Measurements from ENCODE around the gene C2orf72.
"Not testable (repeated sequence)": the region's sequence is repeated elsewhere in the genome, so short reads cannot be mapped to it uniquely, and the experiment has no call there.

Gene C2orf72

DNA sequence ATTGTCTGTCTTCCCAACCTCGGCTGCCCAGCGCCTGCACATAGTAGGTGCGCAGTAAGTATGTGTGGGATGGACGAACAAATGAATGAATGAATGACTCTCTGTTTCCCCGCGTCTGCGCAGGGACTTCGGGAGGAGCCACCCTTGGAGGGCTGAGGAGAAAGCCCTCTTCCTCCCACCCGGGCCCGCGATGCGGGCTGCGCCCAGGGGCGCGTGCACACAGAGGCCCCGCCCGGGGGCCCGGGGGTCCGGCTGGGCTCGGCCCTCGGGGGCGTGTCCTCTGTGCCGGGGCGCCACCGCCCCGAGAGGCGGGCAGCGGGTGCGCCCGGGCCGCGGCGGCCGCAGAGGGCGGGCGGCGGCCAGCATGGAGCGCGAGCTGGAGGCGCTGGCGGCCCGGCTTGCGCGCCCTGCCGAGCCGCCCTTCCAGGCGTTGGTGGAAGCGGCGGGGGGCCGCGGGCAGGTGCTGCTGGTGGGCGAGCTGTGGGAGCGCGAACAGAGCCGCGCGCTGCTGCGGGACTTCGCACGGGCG, at the start of gene C2orf72:
Gene C2orf72 (plus strand): TSS at position 322 of the 529 bp plus-strand sequence. CDS start 43 bp downstream, at position 365.
- DNase-seq: no peak

DNA sequence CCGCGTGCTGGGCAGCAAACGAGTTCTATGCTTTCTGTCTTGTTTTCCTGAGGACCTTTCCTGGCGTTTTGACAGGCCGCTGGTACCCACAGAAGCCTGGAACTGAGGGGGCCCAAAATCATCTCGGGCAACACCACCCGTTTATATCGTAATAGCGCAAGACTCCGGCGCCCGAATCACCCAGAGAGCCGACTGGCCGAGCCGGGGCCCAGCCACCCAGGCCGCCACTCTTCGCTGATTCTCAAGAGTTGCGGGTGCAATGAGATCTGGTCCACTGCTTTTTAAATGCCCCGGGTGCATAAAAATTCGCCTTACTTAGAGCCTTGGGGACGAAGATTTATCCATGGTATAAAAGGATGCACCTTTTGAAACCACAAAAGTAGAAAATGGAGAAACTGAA, 47.6 kb upstream of the C2orf72 start:
- no peak for DNase-seq

DNA sequence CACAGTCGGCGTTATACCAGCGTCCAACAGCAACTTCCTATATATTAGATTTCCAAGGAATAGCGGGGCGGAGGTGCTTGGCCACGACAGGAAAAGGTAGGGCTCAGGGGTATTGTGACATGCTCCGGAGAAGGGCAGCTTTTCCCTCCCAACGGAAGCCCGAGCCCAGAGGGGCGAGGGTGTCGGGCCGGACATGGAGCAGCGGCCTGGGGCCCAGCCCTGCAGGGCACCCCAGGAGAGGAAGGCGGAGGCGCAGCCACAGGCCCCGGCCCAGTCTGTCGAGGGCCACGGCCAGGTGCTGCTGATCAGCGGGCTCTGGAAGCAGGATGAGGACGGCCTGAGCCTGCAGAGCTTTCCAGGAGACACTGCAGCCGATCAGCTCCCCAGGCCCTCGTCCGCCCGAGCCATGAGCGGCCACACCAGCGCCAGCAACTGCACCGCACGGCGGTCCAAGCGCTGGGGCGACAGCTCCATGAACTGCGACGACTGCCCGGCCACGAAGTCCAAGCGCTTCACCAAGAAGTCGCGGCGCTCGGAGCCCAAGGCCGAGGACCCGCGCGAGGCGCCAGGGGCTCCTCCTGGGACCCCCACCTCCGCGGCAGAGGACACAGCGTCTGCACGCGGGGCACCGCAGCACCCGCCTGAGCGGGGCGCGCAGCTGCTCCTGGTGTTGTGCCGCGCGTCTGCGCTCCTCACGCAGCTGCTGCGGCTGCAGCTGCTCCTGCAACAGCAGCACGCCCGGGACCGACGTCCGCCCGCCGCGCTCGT, 47.0 kb upstream of the C2orf72 start:
- no peak for DNase-seq

DNA sequence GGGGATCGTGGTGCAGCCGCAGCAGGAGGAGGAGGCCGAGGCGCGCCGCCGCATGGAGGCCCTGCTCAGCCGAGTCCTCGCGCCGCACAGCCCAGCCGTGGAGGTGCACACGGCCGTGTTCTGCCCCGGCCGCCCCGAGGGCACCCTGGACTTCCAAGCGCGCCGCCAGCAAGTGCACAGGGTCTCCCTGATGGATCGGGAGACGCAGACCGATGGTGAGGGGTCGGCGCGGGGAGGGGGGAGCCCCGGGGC, 46.5 kb upstream of the C2orf72 start:
- DNase-seq: no peak

GRCh38 chr2:230991598-230991997, 45.7 kb upstream of the C2orf72 start:
- no peak for DNase-seq

DNA sequence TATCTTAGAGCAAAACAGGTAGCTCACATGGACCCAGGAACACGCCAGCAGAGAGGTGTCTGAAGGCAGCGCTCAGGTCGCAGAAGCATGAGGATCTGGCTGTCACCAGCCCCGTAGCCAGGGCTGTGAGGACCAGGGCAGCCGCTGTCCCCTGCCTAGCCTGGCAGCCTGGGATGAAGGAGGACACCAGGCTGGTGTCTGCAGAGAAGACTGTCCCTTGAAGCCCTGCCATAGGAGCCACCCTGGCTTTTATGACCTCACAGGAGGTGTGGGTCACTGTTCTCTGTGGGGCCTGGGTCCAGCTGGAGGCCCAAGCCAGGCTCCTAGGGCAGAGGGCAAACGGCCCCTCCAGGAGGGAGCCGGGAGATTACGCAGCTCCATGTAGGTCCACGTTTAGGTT, 41.5 kb upstream of the C2orf72 start, which contains the start of gene SPATA3:
Gene SPATA3 (plus strand): TSS at position 301 of the 400 bp plus-strand sequence. CDS start 113 bp downstream, outside the sequence.
- DNase-seq: no peak

DNA sequence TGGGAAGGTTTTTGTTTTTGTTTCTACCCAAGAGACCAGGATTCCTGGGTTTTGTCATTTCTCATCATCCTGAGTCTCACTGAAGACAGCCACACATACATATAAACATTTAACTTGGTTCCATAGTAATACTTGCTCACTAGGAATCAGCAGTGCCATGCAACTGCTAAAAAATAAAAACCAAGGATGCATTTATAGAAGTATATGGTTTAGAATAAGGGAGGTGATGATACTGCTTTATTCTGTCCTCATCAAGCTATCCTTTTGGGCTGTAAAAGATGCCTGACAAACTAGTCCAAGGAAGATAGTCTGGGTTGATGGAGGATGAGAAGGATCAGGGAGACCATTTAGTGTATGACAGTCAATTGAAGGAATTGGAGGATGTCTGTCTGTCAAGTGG, 40.7 kb upstream of the C2orf72 start:
- no peak for DNase-seq

DNA sequence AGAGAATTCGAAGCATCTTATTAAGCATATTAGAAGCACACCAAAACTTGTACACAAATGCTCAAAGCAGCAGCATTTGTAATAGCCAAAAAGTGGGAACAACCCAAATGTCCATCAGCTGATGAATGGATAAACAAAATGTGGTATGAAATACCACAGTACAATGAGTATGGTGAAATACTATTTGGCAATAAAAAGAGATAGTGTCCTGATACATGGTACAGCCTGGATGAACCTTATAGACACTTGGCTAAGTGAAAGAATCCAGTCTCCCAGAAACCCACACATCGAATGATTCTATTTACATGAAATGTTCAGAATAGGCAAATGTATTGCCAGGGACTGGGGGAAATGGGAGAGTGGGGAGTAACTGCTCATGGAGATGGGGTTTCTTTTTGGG, 38.4 kb upstream of the C2orf72 start:
- no peak for DNase-seq

DNA sequence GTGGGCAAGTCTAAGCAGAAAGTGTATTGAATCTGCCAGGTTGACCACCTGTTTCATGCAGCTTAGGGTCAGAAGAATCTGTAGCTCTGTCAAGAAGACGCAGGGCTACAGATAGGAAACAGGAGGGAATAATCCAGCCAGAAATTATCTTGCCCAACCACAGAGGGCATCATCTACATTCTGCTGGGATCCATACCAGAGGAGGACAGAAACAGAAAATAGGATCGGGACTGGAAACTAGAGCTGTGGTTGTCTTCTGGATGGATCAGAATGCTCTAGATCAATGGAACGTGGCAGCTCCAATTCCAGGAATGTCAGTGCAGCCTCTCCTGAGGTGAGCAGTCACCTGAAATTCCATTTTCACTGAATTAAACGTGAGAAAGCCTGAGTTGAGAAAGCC, 37.8 kb upstream of the C2orf72 start:
- no peak for DNase-seq

- no peak for DNase-seq
Observed at GRCh38 chr2:231000211-231000904, 37.0 kb upstream of the C2orf72 start.

GRCh38 chr2:231001036-231001435, 36.3 kb upstream of the C2orf72 start:
- no peak for DNase-seq

GRCh38 chr2:231001921-231002320, 35.4 kb upstream of the C2orf72 start:
- no peak for DNase-seq

DNA sequence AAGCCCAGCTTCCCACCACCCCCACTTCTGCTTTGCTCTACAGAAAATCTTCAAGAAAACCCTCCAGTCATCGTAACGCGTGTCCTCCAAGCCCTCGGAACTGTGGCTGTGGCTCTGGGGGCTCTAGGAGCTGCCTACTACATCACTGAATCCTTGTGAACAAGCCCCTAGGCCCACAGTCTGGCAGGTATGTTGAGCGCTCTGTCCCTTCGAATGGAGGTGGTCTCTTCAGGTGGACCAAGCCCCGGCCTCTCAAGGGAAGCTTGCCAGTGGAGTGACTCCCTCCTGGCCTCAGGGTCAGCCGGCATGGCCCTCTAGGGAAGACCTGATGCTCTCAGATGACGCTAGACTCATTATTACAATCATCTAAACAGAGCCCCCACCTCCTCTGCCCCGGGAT, 34.7 kb upstream of the C2orf72 start:
- no peak for DNase-seq

DNA sequence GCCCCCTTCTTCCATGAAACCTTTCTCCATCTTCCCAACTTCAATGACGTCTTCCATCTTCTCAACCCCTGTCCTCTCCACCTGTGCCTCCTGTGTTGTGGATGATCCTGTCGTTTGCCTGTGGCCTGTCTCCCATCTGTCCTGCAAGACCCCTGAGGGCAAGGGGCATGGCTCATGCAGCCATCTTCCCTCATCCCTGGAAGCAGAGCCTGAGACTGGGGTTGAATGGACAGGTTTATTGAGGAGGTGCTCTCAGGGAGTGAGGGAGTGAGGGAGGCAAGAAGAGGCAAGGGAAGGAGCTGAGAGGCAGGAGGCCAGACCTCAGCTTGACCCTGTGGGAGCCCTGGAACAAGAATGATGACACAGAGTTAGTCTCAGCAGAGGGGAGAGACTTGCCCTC, 34.1 kb upstream of the C2orf72 start:
- no peak for DNase-seq

DNA sequence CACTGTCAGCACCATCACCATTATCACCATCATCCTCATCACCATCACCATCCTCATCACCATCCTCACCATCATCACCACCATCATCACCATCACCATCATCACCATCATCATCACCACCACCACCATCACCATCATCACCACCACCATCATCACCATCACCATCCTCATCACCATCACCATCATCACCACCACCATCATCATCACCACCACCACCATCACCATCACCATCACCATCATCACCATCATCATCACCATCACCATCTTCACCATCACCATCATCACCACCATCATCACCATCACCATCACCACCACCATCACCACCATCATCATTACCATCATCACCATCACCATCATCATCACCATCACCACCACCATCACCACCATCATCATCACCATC, 32.4 kb upstream of the C2orf72 start:
- not testable (repeated sequence) for DNase-seq

DNA sequence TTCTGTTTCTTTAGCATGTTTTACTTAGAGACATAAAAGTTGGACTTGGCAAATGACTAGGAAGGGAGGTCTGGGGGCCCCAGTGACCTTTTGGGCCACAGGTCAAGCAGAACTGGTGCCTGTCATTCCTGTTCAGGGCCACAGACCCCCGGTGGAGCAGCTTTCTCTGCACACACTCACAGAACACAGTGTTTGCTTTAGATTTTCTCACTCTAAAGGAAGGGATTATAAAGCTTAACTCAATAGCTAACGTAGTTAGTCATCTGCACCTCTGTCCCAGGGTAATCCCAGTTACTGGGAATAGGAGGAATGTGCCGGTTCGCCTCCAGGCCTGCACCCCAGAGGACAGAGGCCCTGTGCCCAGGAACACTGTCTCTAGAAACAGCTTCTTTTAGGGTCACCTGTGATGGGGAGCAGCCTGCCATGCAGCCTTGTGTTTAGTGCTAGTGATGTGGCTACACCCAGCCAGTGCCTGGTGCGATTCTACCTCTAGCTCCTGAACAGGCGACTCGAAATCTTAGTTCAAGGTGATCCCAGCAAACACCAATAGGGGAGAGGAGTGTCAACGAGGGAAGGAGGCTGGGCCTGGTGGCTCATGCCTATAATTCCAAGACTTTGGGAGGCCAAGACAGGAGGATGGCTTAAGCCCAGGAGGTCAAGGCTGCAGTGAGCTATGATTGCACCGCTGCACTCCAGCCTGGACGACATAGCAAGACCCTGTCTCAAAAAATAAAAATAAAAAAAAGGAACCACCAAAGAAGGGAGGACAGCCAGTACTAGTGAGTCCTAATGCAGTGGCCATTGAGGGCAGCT, 29.8 kb upstream of the C2orf72 start:
- DNase-seq: no peak

GRCh38 chr2:231008131-231008530, 29.2 kb upstream of the C2orf72 start:
- DNase-seq: no peak

- no peak for DNase-seq
Observed at GRCh38 chr2:231009236-231009919, 27.9 kb upstream of the C2orf72 start.

DNA sequence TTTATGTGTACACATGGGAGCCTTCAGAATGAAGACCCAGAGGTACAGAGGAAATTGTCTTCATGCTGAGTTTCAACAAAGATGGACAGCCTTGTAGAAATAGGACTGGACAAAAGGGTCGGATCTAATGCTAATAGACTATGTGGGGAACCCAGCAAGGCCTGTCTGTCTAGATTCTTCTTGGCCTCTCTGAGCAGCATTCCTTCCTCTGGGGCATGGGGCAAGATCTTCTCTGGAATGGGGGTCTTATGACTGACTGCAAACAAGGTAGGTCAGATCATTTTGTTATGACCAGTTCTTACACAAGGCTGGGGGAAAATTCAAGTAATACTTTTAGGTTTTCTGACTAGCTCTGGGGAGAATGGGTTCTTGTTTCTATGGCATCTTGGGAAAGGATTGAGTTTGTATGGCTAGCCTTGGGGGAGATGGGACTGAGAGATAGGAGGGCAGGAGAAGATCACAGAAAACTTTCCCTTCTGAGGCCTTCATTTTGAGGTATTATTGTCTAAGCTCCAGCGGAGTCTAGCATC, 27.1 kb upstream of the C2orf72 start:
- no peak for DNase-seq

DNA sequence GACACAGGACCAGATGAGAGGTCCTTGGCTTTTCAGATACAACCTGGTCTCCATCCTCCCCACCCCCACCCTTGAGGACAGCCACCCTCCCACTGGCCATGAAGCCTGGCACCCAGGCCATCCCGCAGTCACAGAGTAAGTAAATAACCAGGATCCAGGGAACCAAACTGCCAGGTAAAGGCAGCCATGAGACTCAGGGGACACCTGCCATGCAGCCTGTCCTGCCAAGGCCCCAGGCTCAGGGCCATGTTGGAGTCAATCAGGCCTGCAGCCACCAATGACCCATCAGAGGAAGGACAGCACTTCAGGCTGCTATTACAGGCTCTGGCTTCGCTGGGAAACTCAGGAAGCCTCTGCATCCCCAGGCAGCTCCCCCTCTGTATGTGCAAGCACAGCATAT, 25.8 kb upstream of the C2orf72 start:
- no peak for DNase-seq

DNA sequence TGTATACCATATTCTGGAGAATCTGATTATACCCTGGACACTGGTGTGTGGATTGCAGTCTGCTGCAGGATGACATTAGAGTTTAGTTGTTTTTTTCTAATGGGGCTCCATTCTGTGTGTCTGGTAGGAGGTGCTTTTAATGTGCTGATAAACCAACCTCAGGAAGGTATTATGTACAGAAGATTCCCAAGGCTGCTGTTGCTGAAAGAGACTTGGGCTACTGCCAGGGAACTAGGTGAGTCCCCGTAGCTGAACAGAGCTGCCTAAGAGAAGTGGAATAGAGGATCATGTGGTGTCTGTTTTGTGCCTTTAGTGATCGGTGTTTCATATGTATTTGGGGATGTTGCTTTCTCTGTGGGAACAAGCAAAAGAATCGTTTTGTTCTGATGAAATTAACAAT, 24.9 kb upstream of the C2orf72 start:
- no peak for DNase-seq

DNA sequence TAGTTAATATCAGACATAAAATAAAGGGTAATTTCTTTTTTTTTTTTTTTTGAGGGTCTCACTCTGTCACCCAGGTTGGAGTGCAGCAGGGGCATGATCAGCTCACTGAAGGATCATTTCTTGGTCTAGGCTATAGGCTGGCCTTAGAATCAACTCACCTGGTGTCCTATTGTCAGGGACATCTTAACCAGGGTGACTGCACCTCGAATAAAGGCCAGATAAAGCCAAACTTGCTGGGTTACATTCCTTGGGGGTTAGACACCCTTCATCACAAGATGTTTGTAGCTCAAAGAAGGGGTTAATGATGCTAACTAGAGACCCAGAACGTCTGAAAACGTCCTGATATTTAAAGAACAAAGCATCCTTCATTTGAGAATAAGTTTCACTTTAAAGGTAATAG, 23.5 kb upstream of the C2orf72 start:
- no peak for DNase-seq

DNA sequence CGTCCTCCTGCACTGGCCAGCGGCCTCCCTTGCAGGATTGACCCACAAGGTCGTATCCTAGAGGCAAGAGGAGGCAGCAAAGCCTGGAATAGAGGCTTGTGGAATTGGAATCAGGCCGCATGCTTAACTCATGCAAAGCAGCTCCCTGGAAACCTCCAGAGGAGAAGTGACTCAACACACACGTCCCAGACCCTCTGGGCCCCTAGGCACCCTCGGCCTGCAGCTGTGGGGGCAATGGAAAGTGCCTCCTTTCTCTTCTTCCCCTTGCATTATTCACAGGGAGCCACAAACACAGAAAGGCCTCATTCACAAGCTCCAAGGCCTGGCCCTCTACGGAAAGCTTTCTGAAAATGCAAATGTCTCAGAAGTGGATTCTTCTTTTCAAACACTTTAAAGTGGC, 21.8 kb upstream of the C2orf72 start:
- no peak for DNase-seq

All from CD4-positive, alpha-beta T cell treated with Interleukin-10 for 1 hour (primary cell).